ENCODE measurements around the gene HOGA1. TPM values are rescaled to one million over a fixed set of nuclear protein-coding genes. Genes with fewer than 3 reads are reported as not detected.

Gene HOGA1
- total and polyA plus RNA-seq, 2 of the 13 experiments (the other 11 are each of a cell fraction or from before 2014, with no cell fraction given) = 7.6 to 19.5 TPM

DNA sequence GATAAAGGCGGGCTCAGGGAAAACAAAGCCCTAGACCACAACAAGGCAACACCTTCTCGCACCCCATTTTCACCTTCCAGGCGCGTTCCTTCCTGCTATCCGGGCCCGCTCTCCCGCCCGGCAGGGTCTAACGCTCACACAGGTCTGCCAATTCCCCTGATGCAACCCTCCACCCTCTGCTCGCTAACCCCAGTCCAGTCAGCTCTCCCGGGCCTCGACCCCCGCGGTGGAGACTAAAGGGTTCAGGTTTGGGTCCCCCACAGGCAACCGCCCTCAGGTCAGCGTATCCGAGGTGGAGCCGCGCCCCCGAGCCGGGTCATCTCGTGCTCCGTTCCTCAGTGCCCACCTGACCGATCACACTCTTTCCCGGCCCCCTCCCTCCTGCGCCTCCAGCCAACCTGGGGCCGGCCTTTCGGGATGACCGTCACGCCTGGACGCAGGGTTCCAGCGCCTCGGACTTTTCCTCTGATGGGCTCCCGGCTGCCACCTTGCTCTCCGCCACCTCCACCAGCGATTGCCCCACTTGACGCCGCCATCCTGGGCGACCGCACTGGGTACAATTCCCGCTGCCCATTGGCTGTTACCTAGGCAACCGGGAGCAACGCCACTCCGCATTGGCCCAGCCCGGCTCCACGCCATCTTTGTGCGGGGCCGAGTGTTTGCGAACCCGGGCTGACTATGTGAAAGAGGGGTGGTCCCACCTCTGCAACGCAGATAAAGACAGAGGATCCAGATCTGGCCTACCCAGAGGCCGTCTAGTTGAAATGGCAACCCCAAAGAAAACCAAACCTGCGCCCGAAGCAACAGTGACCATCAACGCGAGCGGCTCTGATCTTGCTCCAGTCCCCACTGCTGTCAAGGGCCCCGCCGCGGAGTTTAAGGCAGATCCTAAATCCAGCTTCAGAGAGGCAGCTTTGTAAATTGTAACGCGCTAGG, 49.0 kb downstream of the HOGA1 start, which contains the start of gene MORN4 (continued):
- TF ChIP-seq, protein P1, sequence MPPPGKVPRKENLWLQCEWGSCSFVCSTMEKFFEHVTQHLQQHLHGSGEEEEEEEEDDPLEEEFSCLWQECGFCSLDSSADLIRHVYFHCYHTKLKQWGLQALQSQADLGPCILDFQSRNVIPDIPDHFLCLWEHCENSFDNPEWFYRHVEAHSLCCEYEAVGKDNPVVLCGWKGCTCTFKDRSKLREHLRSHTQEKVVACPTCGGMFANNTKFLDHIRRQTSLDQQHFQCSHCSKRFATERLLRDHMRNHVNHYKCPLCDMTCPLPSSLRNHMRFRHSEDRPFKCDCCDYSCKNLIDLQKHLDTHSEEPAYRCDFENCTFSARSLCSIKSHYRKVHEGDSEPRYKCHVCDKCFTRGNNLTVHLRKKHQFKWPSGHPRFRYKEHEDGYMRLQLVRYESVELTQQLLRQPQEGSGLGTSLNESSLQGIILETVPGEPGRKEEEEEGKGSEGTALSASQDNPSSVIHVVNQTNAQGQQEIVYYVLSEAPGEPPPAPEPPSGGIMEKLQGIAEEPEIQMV (CRISPR knock-in tag; IDR thresholded peaks at IDR 0.05; ENCODE audit: low read depth) = no peak; the same call in 1 of the 2 replicates
- TF ChIP-seq KAT8 (CRISPR knock-in tag; IDR thresholded peaks at IDR 0.05) (peak; percentile 81), RFXAP (CRISPR knock-in tag; IDR thresholded peaks at IDR 0.05; ENCODE audit: borderline replicate concordance) (0 out of 2 replicates have a peak, but pooled peaks have one; percentile 66), DMAP1 (CRISPR knock-in tag; IDR thresholded peaks at IDR 0.05) (peak; percentile 42; the same call in 1 of the 2 replicates), ATF4 (CRISPR knock-in tag; IDR thresholded peaks at IDR 0.05) (peak in 1 of 2 experiments; percentile 58; a peak in 1 of 4 replicates), ZNF30 (CRISPR knock-in tag; IDR thresholded peaks at IDR 0.05) (no peak), ZSCAN21 (CRISPR knock-in tag; IDR thresholded peaks at IDR 0.05; ENCODE audit: borderline replicate concordance) (no peak), ZFYVE20 (CRISPR knock-in tag; IDR thresholded peaks at IDR 0.05; ENCODE audit: borderline replicate concordance, low read depth) (no peak), JDP2 (CRISPR knock-in tag; IDR thresholded peaks at IDR 0.05; ENCODE audit: borderline replicate concordance) (no peak), RAD21 (CRISPR knock-in tag; IDR thresholded peaks at IDR 0.05) (no peak), ZNF3 (CRISPR knock-in tag; IDR thresholded peaks at IDR 0.05) (no peak), SNAPC2 (CRISPR knock-in tag; IDR thresholded peaks at IDR 0.05) (no peak), AFF4 (CRISPR knock-in tag; IDR thresholded peaks at IDR 0.05) (no peak), ZNF451 (CRISPR knock-in tag; IDR thresholded peaks at IDR 0.05) (no peak), ZBTB39 (CRISPR knock-in tag; IDR thresholded peaks at IDR 0.05) (no peak)
- TF ChIP-seq, protein P2, sequence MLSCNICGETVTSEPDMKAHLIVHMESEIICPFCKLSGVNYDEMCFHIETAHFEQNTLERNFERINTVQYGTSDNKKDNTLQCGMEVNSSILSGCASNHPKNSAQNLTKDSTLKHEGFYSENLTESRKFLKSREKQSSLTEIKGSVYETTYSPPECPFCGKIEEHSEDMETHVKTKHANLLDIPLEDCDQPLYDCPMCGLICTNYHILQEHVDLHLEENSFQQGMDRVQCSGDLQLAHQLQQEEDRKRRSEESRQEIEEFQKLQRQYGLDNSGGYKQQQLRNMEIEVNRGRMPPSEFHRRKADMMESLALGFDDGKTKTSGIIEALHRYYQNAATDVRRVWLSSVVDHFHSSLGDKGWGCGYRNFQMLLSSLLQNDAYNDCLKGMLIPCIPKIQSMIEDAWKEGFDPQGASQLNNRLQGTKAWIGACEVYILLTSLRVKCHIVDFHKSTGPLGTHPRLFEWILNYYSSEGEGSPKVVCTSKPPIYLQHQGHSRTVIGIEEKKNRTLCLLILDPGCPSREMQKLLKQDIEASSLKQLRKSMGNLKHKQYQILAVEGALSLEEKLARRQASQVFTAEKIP (CRISPR knock-in tag; IDR thresholded peaks at IDR 0.05; ENCODE audit: borderline replicate concordance) = no peak

Measured in HepG2 (cell line).